Ovary (tissue), 9 donors: ENCODE data around the gene ZCCHC18. TPM values are rescaled to one million over a fixed set of nuclear protein-coding genes. Genes with fewer than 3 reads are reported as not detected.

Experiments used
- DNase-seq, 5 donors: peaks; one replicate each; pipeline ENCODE4 v3.0.0-alpha.2; 2019 to 2020
- H3K27ac ChIP-seq, 2 donors: fragments of 200-600 bp; one replicate each; pipeline versions ENCODE4 v1.5.1 to v1.8.0; 2019 to 2022
- H3K27me3 ChIP-seq: fragments of 200-600 bp; one replicate; pipeline ENCODE4 v1.8.0; 2022
- H3K36me3 ChIP-seq: fragments of 200-600 bp; sonication (generic); one replicate; pipeline ENCODE4 v1.5.1; 2019
- H3K4me1 ChIP-seq: one replicate; pipeline ENCODE4 v1.8.1; 2013; ENCODE audit warnings: mild to moderate bottlenecking, moderate library complexity; ENCODE audit not compliant: insufficient read depth
- H3K4me3 ChIP-seq: fragments of 200-600 bp; sonication (generic); one replicate; pipeline ENCODE4 v1.5.1; 2017
- H3K9me3 ChIP-seq, 2 donors: fragments of 200-600 bp in 1 of 2; sonication (generic) in 1 of 2; one replicate each; pipeline versions ENCODE4 v1.5.1 to v1.8.1; 2013 to 2019; ENCODE audit warnings: mild to moderate bottlenecking in 1 of 2, moderate library complexity in 1 of 2
- EP300 ChIP-seq: sonication (generic); formaldehyde crosslinking; IDR thresholded peaks from one replicate; pipeline ENCODE4 v1.6.1; 2017; ENCODE audit warnings: antibody characterized with exemption
- POLR2A ChIP-seq: fragments of 450-650 bp; IDR thresholded peaks from one replicate; pipeline ENCODE4 v1.6.1; 2017; ENCODE audit warnings: antibody characterized with exemption, mild to moderate bottlenecking, moderate library complexity
- WGBS, 3 donors: extraction: QIAGEN DNeasy Blood & Tissue Kit in 1 of 3; methylation state at CpG; one replicate each; pipeline versions ENCODE4 v1.1.5 to v1.1.7; 2013 to 2017; 5-methylcytosine and 5-hydroxymethylcytosine counted together
- intact Hi-C, 4 donors: fragments of 100-400 bp; cut with DNase I; formaldehyde crosslinking; loops; one replicate each; pipeline versions ENCODE4 v1.11.0 to v1.15.1; 2022 to 2023
- polyA plus RNA-seq, 2 donors: library from polyadenylated mRNA; stranded (reverse); fragments of 200-250 nt in 1 of 2; fragments of 350-450 nt in 1 of 2; fragmentation: Illumina TruSeq in 1 of 2; extraction: RNeasy Lipid Tissue Mini Kit (QIAGEN cat#74804) in 1 of 2; gene quantifications; one replicate each; pipeline ENCODE4 v1.2.3, GENCODE V29; 2013 to 2014
- total RNA-seq, 7 donors: library from RNA; depleted of rRNA in 2 of 7; stranded (reverse); fragments of >200 nt in 2 of 7; fragmentation: NEBNext Ultra II Directional in 3 of 7; extraction: Animal tissue kit (Norgen Biotek cat#: 25700) in 3 of 7; gene quantifications; one replicate each; pipeline versions ENCODE4 v1.1.0 to v1.2.4, GENCODE V29; 2016 to 2023
- TF ChIP-seq, protein P1 (sequence below), 3 donors: fragments of 450-650 bp in 2 of 3; fragments of 200-600 bp in 1 of 3; IDR thresholded peaks; one replicate each; pipeline versions ENCODE4 v1.5.1 to v1.8.0; 2016 to 2022; ENCODE audit warnings: antibody characterized with exemption in 3 of 3, mild to moderate bottlenecking in 1 of 3
- donor health status: DM: no; HTN: no; CAD: no; lungs with moderate emphysema.
- donor health status: DM: no; HTN: no; CAD: no.
- donor health status: Bipolar disorder and iron deficiency.
- donor health status: DM: yes; HTN: yes; CAD: no.
- donor health status: DM: no; HTN: no; CAD: no.
- donor health status: DM: yes; HTN: yes; CAD: no.

Gene ZCCHC18
- total and polyA plus RNA-seq, 9 donors, result 2.5 to 16.5 (median 6.6) TPM

GRCh38 chrX:104126856-104127255, 14.5 kb downstream of the ZCCHC18 start:
- DNase-seq, result no peak
- no peak overlapping the region for H3K4me3 ChIP-seq
- no peak overlapping the region for H3K27ac ChIP-seq
- no peaks in the 10 kb centered on the region for H3K9me3 ChIP-seq
- H3K4me1 ChIP-seq, result no peaks in the 10 kb centered on the region
- H3K36me3 ChIP-seq, result no peaks in the 10 kb centered on the region
- 35 to 41% (median 38%) methylated on average over 2 of the region's 2 CpGs for WGBS, 3 donors
- TF ChIP-seq EP300 (no peak), POLR2A (no peak)
- TF ChIP-seq, protein P1, sequence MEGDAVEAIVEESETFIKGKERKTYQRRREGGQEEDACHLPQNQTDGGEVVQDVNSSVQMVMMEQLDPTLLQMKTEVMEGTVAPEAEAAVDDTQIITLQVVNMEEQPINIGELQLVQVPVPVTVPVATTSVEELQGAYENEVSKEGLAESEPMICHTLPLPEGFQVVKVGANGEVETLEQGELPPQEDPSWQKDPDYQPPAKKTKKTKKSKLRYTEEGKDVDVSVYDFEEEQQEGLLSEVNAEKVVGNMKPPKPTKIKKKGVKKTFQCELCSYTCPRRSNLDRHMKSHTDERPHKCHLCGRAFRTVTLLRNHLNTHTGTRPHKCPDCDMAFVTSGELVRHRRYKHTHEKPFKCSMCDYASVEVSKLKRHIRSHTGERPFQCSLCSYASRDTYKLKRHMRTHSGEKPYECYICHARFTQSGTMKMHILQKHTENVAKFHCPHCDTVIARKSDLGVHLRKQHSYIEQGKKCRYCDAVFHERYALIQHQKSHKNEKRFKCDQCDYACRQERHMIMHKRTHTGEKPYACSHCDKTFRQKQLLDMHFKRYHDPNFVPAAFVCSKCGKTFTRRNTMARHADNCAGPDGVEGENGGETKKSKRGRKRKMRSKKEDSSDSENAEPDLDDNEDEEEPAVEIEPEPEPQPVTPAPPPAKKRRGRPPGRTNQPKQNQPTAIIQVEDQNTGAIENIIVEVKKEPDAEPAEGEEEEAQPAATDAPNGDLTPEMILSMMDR (IDR thresholded peaks at IDR 0.05), result no peak
- intact Hi-C loops, result no loop called here
- no peaks in the 10 kb centered on the region for H3K27me3 ChIP-seq

DNA sequence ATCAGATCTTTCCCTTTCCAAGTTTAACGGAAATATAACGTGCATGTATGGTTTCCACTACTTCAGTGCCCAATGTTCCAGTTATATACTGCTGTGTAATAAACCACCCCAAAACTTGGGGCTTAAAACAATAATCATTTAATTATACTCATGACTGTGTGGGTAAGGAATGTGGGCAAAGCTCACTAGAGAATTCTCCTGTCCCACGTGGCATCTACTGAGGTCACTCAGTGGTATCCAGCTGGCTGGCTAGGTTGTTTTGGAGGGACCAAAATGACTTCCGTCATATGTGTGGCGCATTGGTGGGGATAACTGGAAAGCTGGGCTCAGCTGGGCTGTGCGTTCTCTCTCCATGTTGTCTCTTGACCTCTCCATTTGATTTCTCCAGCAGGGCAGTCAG, 18.5 kb downstream of the ZCCHC18 start:
- no peaks in the 10 kb centered on the region for H3K27me3 ChIP-seq
- H3K27ac ChIP-seq, result no peak overlapping the region
- intact Hi-C loops, result loop anchor here in 3 of 4 donors (10.0 kb wide), 2 partner anchors 286 to 606 kb away; no protein-coding TSS in a partner anchor
- H3K4me1 ChIP-seq, result no peaks in the 10 kb centered on the region
- no peak overlapping the region for H3K4me3 ChIP-seq
- 73 to 79% (median 74%) methylated on average over 6 of the region's 6 CpGs for WGBS, 3 donors
- H3K9me3 ChIP-seq, result no peaks in the 10 kb centered on the region
- no peak for DNase-seq
- H3K36me3 ChIP-seq, result no peaks in the 10 kb centered on the region
- TF ChIP-seq POLR2A (no peak), EP300 (no peak)
- TF ChIP-seq, protein P1 (IDR thresholded peaks at IDR 0.05), result no peak

- intact Hi-C loops, result loop anchor here in 3 of 4 donors (10.0 kb wide), 2 partner anchors 290 to 610 kb away; no protein-coding TSS in a partner anchor
- peaks cover 2% of the 10 kb centered on the region for H3K4me1 ChIP-seq
- H3K9me3 ChIP-seq, result no peaks in the 10 kb centered on the region
- no peaks in the 10 kb centered on the region for H3K27me3 ChIP-seq
- WGBS, 3 donors, result 62 to 65% (median 62%) methylated on average over 5 of the region's 5 CpGs
- H3K36me3 ChIP-seq, result no peaks in the 10 kb centered on the region
- TF ChIP-seq, protein P1 (IDR thresholded peaks at IDR 0.05), result no peak
- DNase-seq, result no peak
- no peak overlapping the region for H3K4me3 ChIP-seq
- H3K27ac ChIP-seq, result no peak overlapping the region
Measured at GRCh38 chrX:104134583-104135261, 22.4 kb downstream of the ZCCHC18 start.

DNA sequence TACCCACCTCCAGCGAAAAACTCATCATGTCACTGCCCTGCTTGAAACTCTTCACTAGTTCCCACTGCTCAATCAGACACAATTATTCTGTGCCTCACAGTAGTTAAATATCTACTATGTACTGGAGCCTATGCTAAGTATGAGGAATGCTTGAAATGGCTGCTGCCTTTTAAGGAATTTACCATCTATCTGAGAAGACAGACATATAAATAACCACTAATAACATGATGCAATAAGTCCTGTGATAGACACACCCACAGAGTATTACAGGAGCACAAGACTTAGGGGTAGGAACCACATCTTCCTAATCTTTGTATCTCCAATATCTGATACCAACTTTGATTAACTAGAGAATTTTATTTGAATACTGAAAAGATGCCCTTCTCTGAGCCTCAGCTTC, 23.4 kb downstream of the ZCCHC18 start:
- 73 to 81% (median 79%) methylated on average over 1 of the region's 1 CpG for WGBS, 3 donors
- Histone ChIP-seq H3K4me3 (no peak overlapping the region), H3K36me3 (no peaks in the 10 kb centered on the region), H3K27ac (no peak overlapping the region), H3K4me1 (peaks cover 3% of the 10 kb centered on the region), H3K27me3 (no peaks in the 10 kb centered on the region), H3K9me3 (no peaks in the 10 kb centered on the region)
- no peak for TF ChIP-seq EP300
- TF ChIP-seq, protein P1 (IDR thresholded peaks at IDR 0.05), result no peak
- no peak for TF ChIP-seq POLR2A
- intact Hi-C loops, result loop anchor here in 3 of 4 donors (10.0 kb wide), 2 partner anchors 291 to 611 kb away; no protein-coding TSS in a partner anchor
- no peak for DNase-seq
